ENCODE measurements around the gene PGBD5. TPM values are rescaled to one million over a fixed set of nuclear protein-coding genes. Genes with fewer than 3 reads are reported as not detected.
A peak's percentile ranks its signal among the peaks of the same experiment; 100 is the strongest.

PGBD5 gene
- total RNA-seq, 5 donors from 2014 or later (not counting 1 experiment from before 2014, with no cell fraction given): 0.03 to 0.09 (median 0.09) TPM; not detected in 2

GRCh38 chr1:230280906-230281413 is 145.2 kb downstream of the PGBD5 start:
- no peak overlapping the region for H3K4me3 ChIP-seq (ENCODE audit: control insufficient read depth in 1 of 2, extremely low read depth in 1 of 2, low read length in 1 of 2)
- H3K4me1 Mint-ChIP-seq: peaks cover 22 to 40% (median 37%) of the 10 kb centered on the region in 3 donors
- no peaks in the 10 kb centered on the region for H3K9me3 Mint-ChIP-seq
- no peaks in the 10 kb centered on the region for H3K9me3 ChIP-seq
- H3K36me3 Mint-ChIP-seq: peaks cover 34% of the 10 kb centered on the region
- WGBS (ENCODE audit: insufficient coverage): 77% methylated on average over 23 of the region's 23 CpGs
- no peaks in the 10 kb centered on the region for H3K27me3 Mint-ChIP-seq
- H3K27ac Mint-ChIP-seq: peak overlapping the region in 1 of 2 donors; percentile 66
- peaks cover 12 to 21% of the 10 kb centered on the region in 2 experiments for H3K4me1 ChIP-seq (ENCODE audit: control insufficient read depth in 1 of 2, extremely low read depth in 1 of 2, insufficient read depth in 2 of 2, low read length in 2 of 2)
- DNase-seq (no peak), ATAC-seq (replicated peaks in 1 of 4) (peak in 1 of 4 experiments; percentile 21)
- POLR2A ChIA-PET: no interaction called here
- H3K27me3 ChIP-seq (replicated peaks in 1 of 2; ENCODE audit: control insufficient read depth in 2 of 2, extremely low read depth in 1 of 2, insufficient read depth in 2 of 2, low read length in 1 of 2): no peaks in the 10 kb centered on the region
- H3K4me3 Mint-ChIP-seq: no peak overlapping the region
- CTCF ChIA-PET: no interaction called here
- peaks cover 0 to 22% of the 10 kb centered on the region in 2 donors for H3K36me3 ChIP-seq (ENCODE audit: control insufficient read depth in 2 of 2, extremely low read depth in 1 of 2, insufficient read depth in 1 of 2, low read length in 1 of 2)
- no peak overlapping the region for H3K27ac ChIP-seq (ENCODE audit: low read length)

- H3K27ac ChIP-seq (ENCODE audit: low read length): no peak overlapping the region
Observed at GRCh38 chr1:230280054-230280795, 145.9 kb downstream of the PGBD5 start.

DNA sequence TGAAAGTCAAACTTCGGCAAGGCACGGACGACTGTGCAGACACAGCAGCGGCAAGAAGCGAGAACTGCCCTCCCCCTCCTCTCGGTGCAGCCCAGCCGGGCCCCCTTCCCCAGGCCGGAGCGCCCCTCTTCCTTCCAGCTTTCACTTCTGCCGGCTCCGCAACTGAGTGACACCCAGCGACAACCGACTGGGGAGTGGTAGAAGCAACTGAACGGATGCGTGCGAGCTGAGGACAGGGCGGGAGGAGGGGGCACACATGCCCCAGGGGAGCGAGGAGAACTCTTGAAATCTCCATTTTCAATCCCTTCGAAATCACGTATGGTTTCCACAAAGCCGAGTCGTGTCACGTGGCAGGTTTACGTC is 146.6 kb downstream of the PGBD5 start:
- DNase-seq (no peak), ATAC-seq (replicated peaks in 1 of 4) (no peak)
- H3K9me3 Mint-ChIP-seq: no peaks in the 10 kb centered on the region
- H3K36me3 ChIP-seq (ENCODE audit: control insufficient read depth in 2 of 2, extremely low read depth in 1 of 2, insufficient read depth in 1 of 2, low read length in 1 of 2): peaks cover 0 to 22% of the 10 kb centered on the region in 2 donors
- peak overlapping the region in 1 of 2 donors; percentile 55 for H3K27ac Mint-ChIP-seq
- ChIA-PET POLR2A (no interaction called here), CTCF (interaction anchor here in 1 of 2 donors (0.7 kb wide), 1 partner anchor 56 kb away, joined by 4 read pairs; no protein-coding TSS in a partner anchor)
- H3K27me3 ChIP-seq (replicated peaks in 1 of 2; ENCODE audit: control insufficient read depth in 2 of 2, extremely low read depth in 1 of 2, insufficient read depth in 2 of 2, low read length in 1 of 2): no peaks in the 10 kb centered on the region
- peak overlapping the region in 1 of 2 donors; percentile 32 for H3K4me3 ChIP-seq (ENCODE audit: control insufficient read depth in 1 of 2, extremely low read depth in 1 of 2, low read length in 1 of 2)
- H3K4me1 ChIP-seq (ENCODE audit: control insufficient read depth in 1 of 2, extremely low read depth in 1 of 2, insufficient read depth in 2 of 2, low read length in 2 of 2): peaks cover 12 to 21% of the 10 kb centered on the region in 2 experiments
- H3K4me1 Mint-ChIP-seq: peaks cover 22 to 43% (median 38%) of the 10 kb centered on the region in 3 donors
- peak overlapping the region in 1 of 3 donors; percentile 53 for H3K4me3 Mint-ChIP-seq
- peaks cover 34% of the 10 kb centered on the region for H3K36me3 Mint-ChIP-seq
- 86% methylated on average over 14 of the region's 24 CpGs for WGBS (ENCODE audit: insufficient coverage)
- H3K27ac ChIP-seq (ENCODE audit: low read length): no peak overlapping the region
- H3K9me3 ChIP-seq: no peaks in the 10 kb centered on the region
- H3K27me3 Mint-ChIP-seq: no peaks in the 10 kb centered on the region

More at GRCh38 chr1:230280054-230280795, 145.9 kb downstream of the PGBD5 start:
- peaks cover 22 to 40% (median 37%) of the 10 kb centered on the region in 3 donors for H3K4me1 Mint-ChIP-seq
- no peaks in the 10 kb centered on the region for H3K27me3 Mint-ChIP-seq
- no peak for ATAC-seq (replicated peaks in 1 of 4)
- WGBS (ENCODE audit: insufficient coverage): 94% methylated on average over 16 of the region's 24 CpGs
- Histone ChIP-seq H3K4me3 (ENCODE audit: control insufficient read depth in 1 of 2, extremely low read depth in 1 of 2, low read length in 1 of 2) (no peak overlapping the region), H3K4me1 (ENCODE audit: control insufficient read depth in 1 of 2, extremely low read depth in 1 of 2, insufficient read depth in 2 of 2, low read length in 2 of 2) (peaks cover 12 to 21% of the 10 kb centered on the region in 2 experiments), H3K27me3 (replicated peaks in 1 of 2; ENCODE audit: control insufficient read depth in 2 of 2, extremely low read depth in 1 of 2, insufficient read depth in 2 of 2, low read length in 1 of 2) (no peaks in the 10 kb centered on the region), H3K36me3 (ENCODE audit: control insufficient read depth in 2 of 2, extremely low read depth in 1 of 2, insufficient read depth in 1 of 2, low read length in 1 of 2) (peaks cover 0 to 22% of the 10 kb centered on the region in 2 donors), H3K9me3 (no peaks in the 10 kb centered on the region)
- ChIA-PET CTCF (interaction anchor here in 1 of 2 donors (0.5 to 0.7 kb wide), 2 partner anchors 56 to 800 kb away, joined by 3 to 4 read pairs; no protein-coding TSS in a partner anchor), POLR2A (no interaction called here)
- peak overlapping the region in 1 of 2 donors; percentile 55 for H3K27ac Mint-ChIP-seq
- no peaks in the 10 kb centered on the region for H3K9me3 Mint-ChIP-seq
- H3K4me3 Mint-ChIP-seq: no peak overlapping the region
- peaks cover 34% of the 10 kb centered on the region for H3K36me3 Mint-ChIP-seq
- DNase-seq: no peak

GRCh38 chr1:230278871-230279582 is 147.1 kb downstream of the PGBD5 start:
- whole genome bisulfite sequencing (ENCODE audit: insufficient coverage): 71% methylated on average over 16 of the region's 20 CpGs
- Mint-ChIP-seq H3K4me1 (peaks cover 25 to 48% (median 42%) of the 10 kb centered on the region in 3 donors), H3K4me3 (peak overlapping the region in 1 of 3 donors; percentile 53), H3K9me3 (no peaks in the 10 kb centered on the region), H3K27me3 (no peaks in the 10 kb centered on the region), H3K27ac (peak overlapping the region; percentile 31 to 83), H3K36me3 (peaks cover 34% of the 10 kb centered on the region)
- Histone ChIP-seq H3K9me3 (no peaks in the 10 kb centered on the region), H3K4me1 (ENCODE audit: control insufficient read depth in 1 of 2, extremely low read depth in 1 of 2, insufficient read depth in 2 of 2, low read length in 2 of 2) (peaks cover 15 to 21% of the 10 kb centered on the region in 2 experiments), H3K27me3 (replicated peaks in 1 of 2; ENCODE audit: control insufficient read depth in 2 of 2, extremely low read depth in 1 of 2, insufficient read depth in 2 of 2, low read length in 1 of 2) (no peaks in the 10 kb centered on the region), H3K4me3 (ENCODE audit: control insufficient read depth in 1 of 2, extremely low read depth in 1 of 2, low read length in 1 of 2) (peak overlapping the region in 1 of 2 donors; percentile 32), H3K36me3 (ENCODE audit: control insufficient read depth in 2 of 2, extremely low read depth in 1 of 2, insufficient read depth in 1 of 2, low read length in 1 of 2) (peaks cover 0 to 22% of the 10 kb centered on the region in 2 donors), H3K27ac (ENCODE audit: low read length) (no peak overlapping the region)
- DNase-seq (no peak), ATAC-seq (replicated peaks in 1 of 4) (peak in 1 of 4 experiments; percentile 23)
- POLR2A ChIA-PET: no interaction called here
- CTCF ChIA-PET: no interaction called here

DNA sequence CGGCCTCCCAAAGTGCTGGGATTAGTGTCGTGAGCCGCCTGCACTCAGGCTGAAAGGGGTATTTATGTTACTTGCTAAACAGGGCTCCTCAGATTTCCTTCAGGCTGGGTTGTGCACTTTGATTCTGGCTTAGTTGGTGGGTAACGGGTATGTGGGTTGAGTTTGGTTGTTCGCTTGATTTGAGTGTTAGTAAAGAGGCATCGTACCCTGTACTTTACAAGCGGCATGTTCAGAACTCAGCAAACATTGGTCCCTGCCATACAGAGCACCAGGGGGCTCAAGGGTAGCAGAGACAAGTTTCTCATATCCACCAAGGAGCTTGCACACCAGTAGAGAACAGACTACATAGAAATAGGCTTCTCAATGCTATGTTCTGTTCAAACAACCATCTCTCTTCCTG is 147.8 kb downstream of the PGBD5 start:
- Histone ChIP-seq H3K9me3 (no peaks in the 10 kb centered on the region), H3K27ac (ENCODE audit: low read length) (no peak overlapping the region), H3K36me3 (ENCODE audit: control insufficient read depth in 2 of 2, extremely low read depth in 1 of 2, insufficient read depth in 1 of 2, low read length in 1 of 2) (peaks cover 0 to 22% of the 10 kb centered on the region in 2 donors), H3K4me1 (ENCODE audit: control insufficient read depth in 1 of 2, extremely low read depth in 1 of 2, insufficient read depth in 2 of 2, low read length in 2 of 2) (peaks cover 17 to 22% of the 10 kb centered on the region in 2 experiments), H3K27me3 (replicated peaks in 1 of 2; ENCODE audit: control insufficient read depth in 2 of 2, extremely low read depth in 1 of 2, insufficient read depth in 2 of 2, low read length in 1 of 2) (no peaks in the 10 kb centered on the region), H3K4me3 (ENCODE audit: control insufficient read depth in 1 of 2, extremely low read depth in 1 of 2, low read length in 1 of 2) (peak overlapping the region in 1 of 2 donors; percentile 0)
- Mint-ChIP-seq H3K27ac (peak overlapping the region in 1 of 2 donors; percentile 83), H3K27me3 (no peaks in the 10 kb centered on the region), H3K4me1 (peaks cover 29 to 54% (median 48%) of the 10 kb centered on the region in 3 donors), H3K9me3 (no peaks in the 10 kb centered on the region), H3K4me3 (no peak overlapping the region), H3K36me3 (peaks cover 34% of the 10 kb centered on the region)
- DNase-seq (peak in 2 of 35 experiments; percentile 7 to 17), ATAC-seq (replicated peaks in 1 of 4) (no peak)
- ChIA-PET CTCF (no interaction called here), POLR2A (no interaction called here)
- WGBS (ENCODE audit: insufficient coverage): 95% methylated on average over 6 of the region's 7 CpGs

Data from T-cell (primary cell).